GM19099 (cell line): ENCODE measurements around the gene PPP3R1.

Experiments used
- POLR2A ChIP-seq: IDR thresholded peaks from 3 replicates; pipeline ENCODE4 v1.6.1; 2011; ENCODE audit warnings: low read depth; ENCODE audit not compliant: insufficient read length; ENCODE audit errors: extremely low read depth

PPP3R1 gene

GRCh38 chr2:68223419-68223818 lies 28.9 kb downstream of the PPP3R1 start:
- TF ChIP-seq POLR2A, result no peak

DNA sequence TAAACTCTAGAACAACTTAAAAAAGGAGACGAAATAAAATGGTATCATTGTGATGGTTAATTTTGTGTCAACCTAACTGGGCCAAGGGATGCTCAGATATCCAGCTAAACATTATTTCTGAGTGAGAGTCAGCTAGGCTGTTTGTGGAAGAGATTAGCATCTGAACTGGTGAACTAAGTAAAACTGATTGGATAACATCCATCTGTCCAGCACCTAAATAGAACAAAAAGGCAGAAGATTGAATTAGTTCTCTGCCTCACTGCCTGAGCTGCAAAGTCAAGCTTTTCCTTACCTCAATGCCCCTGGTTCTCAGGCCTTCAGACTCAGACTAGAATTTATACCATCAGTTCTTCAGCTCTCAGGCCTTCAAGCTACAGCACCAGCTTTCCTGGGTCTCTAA lies 30.0 kb downstream of the PPP3R1 start:
- TF ChIP-seq POLR2A, result no peak

GRCh38 chr2:68218343-68218901 lies 33.9 kb downstream of the PPP3R1 start:
- no peak for TF ChIP-seq POLR2A

GRCh38 chr2:68217729-68218128 lies 34.6 kb downstream of the PPP3R1 start:
- no peak for TF ChIP-seq POLR2A

DNA sequence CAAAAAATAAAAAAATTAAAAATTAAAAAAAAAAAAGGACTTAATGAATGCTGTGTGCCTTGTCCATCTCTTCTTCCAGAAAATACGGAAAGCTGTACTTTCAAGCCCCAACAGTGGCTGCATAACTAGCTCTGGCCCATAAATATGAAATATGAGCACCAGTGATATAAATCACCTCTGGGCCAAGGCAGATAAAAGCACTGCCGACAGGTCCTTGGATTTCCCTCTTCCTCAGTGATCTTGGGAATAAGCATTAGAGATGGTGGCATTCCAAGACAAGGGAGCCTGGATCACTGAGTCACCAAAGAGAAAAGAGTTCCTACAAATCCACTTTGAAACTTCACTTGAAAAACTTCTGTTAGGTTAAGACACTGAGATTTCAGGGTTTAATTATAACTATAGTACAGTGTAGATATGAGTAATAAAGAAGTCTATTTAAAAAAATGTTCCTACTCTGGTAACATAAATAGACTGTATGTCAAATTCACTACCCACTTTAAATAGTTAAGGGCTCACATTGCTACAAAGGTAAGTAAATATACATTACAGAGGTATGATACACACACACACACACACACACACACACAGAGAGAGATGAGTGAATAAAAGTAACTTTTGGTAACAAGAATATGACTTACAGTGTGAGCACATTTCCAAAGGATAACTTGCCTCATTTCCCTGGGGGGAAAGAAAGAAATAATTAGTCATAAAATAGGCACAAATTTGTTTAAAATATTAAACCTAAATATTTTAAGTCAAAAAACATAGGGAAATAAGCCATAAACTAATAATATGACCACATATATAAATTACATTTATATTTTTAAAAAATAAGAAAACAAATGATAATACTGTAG lies 35.6 kb downstream of the PPP3R1 start:
- TF ChIP-seq POLR2A, result no peak

DNA sequence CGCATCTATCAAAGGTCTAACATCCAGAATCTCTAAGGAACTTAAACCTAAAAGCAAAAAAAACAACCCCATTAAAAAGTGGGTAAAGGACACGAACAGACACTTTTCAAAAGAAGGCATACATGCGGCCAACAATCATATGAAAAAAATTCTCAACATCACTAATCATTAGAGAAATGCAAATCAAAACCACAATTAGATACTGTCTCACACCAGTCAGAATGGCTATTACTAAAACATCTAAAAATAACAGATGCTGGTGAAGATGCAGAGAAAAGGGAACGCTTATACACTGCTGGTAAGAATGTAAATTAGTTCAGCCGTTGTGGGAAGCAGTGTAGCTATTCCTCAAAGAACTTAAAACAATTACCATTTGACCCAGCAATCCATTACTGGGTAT lies 38.0 kb downstream of the PPP3R1 start:
- no peak for TF ChIP-seq POLR2A

GRCh38 chr2:68206793-68207192 lies 45.5 kb downstream of the PPP3R1 start:
- no peak for TF ChIP-seq POLR2A

DNA sequence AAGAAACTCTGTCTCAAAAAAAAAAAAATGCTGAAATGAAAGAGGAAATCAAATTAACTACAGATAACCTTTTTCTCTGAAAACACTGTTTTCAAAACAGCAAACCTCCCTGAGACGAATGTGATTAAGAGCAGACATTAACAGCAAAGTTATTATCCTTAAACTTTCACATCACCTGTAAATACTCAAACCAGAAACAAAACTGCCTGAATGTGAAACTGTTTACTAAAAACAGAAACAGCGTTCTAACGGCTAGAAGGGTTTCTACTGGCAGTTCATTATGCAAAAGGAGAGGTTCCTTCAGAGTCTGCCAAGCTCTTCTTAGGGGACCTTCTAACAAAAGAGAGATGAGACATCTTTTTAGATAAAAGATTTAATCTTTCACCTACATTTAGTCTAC lies 48.7 kb downstream of the PPP3R1 start:
- TF ChIP-seq POLR2A, result no peak

DNA sequence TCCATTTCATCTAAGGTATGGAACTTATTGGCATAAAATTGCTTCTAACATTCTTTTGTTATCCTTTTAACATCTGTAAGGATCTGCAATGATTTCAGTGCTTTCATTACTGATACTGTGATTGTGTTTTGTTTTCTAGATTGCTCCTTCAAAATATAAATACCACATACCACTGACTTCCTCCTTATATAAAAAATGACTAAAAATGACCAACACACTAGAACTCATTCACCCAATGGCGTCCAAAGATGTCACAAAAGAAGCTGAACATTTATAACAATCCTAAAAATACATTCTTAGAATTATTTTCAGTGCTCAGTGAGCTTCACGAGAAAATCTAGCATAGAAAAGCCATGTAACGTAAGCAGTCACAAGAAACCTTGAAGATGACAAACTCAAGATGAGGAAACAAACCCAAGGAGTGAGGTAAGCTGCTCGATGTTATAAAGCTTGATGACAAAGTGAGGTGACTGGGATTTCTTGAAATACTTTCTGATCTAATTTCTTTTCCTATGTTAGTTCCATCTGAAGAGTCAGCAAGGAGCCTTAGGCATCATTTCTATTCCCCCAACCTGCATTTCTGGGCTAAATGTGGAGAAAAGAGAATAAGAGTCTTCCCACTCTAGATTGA lies 52.1 kb downstream of the PPP3R1 start:
- TF ChIP-seq POLR2A, result no peak

DNA sequence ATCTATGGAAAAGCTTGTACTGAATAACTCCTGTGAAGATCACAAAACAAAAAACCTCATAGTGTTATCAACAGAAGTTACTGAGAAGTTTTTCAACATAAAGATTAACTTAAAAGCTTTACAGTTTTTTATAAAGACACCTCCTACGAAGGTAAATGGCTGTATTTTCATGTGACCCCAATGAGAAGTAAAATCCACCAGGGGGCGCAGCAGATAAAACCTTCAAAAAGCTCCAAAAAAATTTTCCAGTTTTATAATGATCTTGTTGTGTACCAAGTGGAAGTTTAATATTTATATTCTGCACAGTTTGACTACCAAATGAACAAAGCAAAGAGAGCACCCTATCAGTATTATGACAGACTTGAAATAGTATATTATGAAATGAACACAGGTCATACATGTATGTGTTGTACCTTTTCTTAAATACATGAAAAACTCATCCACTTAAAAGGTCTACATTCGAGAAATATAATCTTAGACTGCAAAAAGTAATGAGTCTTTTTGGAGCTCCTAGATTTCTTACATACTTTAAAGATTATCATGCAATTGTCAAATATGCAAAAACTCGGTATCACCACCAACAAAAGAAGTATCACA lies 56.1 kb downstream of the PPP3R1 start:
- TF ChIP-seq POLR2A, result no peak

GRCh38 chr2:68195096-68195495 lies 57.2 kb downstream of the PPP3R1 start:
- no peak for TF ChIP-seq POLR2A

DNA sequence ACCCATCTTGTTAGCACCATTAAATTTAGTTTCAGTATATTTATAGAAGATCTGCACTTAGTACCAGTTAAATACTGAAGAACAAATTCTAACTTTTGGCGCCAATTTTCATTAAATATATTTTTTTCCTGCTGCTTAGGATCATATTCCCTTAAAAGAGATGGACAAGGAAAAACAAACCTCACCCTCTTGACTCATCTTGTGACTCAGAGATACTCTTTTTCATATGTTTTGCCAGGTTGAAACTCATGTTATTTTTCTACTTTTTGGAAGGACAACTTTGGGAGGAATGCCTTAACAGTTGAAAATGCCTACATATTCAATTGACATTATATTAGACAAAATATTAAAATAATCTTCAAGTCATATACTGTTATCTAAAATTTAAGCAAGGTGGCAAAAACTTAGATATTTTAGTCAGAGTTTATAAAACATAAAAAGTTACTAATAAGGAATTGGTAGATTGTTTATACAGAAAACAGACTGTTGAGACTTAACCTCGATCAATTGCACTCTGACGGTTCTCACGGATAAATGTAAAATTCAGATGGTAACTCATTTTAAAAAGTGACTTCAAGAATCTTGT lies 58.5 kb downstream of the PPP3R1 start:
- TF ChIP-seq POLR2A, result no peak

- TF ChIP-seq POLR2A, result no peak
Observed at GRCh38 chr2:68193144-68193543, 59.2 kb downstream of the PPP3R1 start.

DNA sequence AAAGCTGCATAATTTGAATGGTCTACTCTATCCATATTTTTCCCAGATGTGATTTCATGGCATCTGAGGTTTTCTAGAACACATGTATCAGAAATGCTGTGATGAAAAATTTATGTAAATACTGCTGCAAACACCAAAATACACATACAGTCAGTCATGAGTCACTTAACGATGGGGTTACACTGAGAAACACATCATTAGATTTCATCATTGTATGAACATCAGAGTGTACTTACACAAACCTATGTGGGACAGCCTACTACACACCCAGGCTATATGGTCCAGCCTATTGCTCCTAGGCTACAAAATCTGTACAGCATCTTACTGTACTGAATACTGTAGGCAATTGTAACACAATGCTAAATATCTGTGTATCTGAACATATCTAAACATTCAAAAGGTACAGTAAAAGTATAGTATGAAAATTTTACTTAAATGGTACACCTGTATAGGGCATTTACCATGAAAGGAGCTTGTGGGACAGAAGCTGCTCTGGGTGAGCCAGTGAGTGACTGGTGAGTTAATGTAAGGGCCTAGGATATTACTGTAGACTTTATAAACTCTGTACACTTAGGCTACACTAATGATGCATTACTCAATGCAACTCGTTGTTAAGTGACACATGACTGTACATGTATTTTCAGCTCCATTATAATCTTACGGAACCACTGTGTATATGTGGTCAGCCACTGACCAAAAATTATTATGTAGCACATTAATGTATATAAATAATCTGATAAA lies 61.2 kb downstream of the PPP3R1 start:
- TF ChIP-seq POLR2A, result no peak
